K562 (cell line): ENCODE measurements around the gene DTX1. TPM values are rescaled to one million over a fixed set of nuclear protein-coding genes. Genes with fewer than 3 reads are reported as not detected.

Source experiments
- ATAC-seq: fragments of 200-7000 bp; cut with Tn5 transposase; 3 replicates; pipeline ENCODE4 v1.9.1; 2020; ENCODE audit warnings: moderate library complexity
- BruUV-seq: library from RNA; stranded (reverse); fragments of 400-500 nt; replicated peaks from 2 replicates; lab custom pipeline; 2021; lab: Mats Ljungman, UMichigan
- CTCF ChIA-PET: fragments of 300-600 bp; formaldehyde crosslinking; extraction: SDS; loops from one replicate; lab custom pipeline; 2021; ENCODE audit warnings: low intra/inter-chr PET ratio; lab: Yijun Ruan, JAX
- POLR2A ChIA-PET: fragments of 300-600, 350-650 bp; sonication (Branson Sonifier 250); formaldehyde crosslinking; extraction: SDS; loops from one replicate; lab custom pipeline; 2021; ENCODE audit warnings: antibody characterized with exemption, inconsistent platforms; lab: Yijun Ruan, JAX
- DNase-seq, 4 experiments: peaks; one replicate each; pipeline versions ENCODE4 v3.0.0 to v3.0.0-alpha.2; 2011 to 2018; ENCODE audit warnings: low spot score in 3 of 4, mixed read lengths in 3 of 4; ENCODE audit errors: extremely low read depth in 1 of 4
- FAIRE-seq: peaks from 2 replicates; lab custom pipeline; 2011; peaks lifted over from hg19 to GRCh38; lab: Jason Lieb, UNC
- H2AFZ ChIP-seq: 2 replicates; pipeline ENCODE4 v1.6.0; 2011; ENCODE audit warnings: low read depth, low read length, control low read depth, inconsistent platforms
- H3K27ac ChIP-seq: fragments of 200-600 bp; 3 replicates; pipeline ENCODE4 v1.8.0; 2011; ENCODE audit warnings: low read depth, mild to moderate bottlenecking, control low read depth, inconsistent platforms, low read length, moderate library complexity, mixed read lengths; ENCODE audit errors: extremely low read depth
- H3K27me3 ChIP-seq, 2 experiments: fragments of 300-600 bp in 1 of 2; 2 replicates in 1 of 2; 3 replicates in 1 of 2; pipeline versions ENCODE4 v1.6.0 to v1.8.0; 2011; ENCODE audit warnings: inconsistent platforms in 2 of 2, low read length in 2 of 2, mild to moderate bottlenecking in 1 of 2, mixed read lengths in 1 of 2, moderate library complexity in 1 of 2; ENCODE audit not compliant: control insufficient read depth in 2 of 2, insufficient read depth in 2 of 2
- H3K36me3 ChIP-seq: fragments of 300-600 bp; 3 replicates; pipeline ENCODE4 v1.8.0; 2011; ENCODE audit warnings: mild to moderate bottlenecking, low read length, inconsistent platforms; ENCODE audit not compliant: control insufficient read depth, insufficient read depth
- H3K4me1 ChIP-seq, 2 experiments: fragments of 200-600 bp in 1 of 2; replicated peaks in 1 of 2; 2 replicates in 1 of 2; 3 replicates in 1 of 2; pipeline versions ENCODE4 v1.5.1 to v1.8.0; 2011; ENCODE audit warnings: inconsistent platforms in 2 of 2, low read length in 2 of 2, mild to moderate bottlenecking in 1 of 2, mixed read lengths in 1 of 2, moderate library complexity in 1 of 2; ENCODE audit not compliant: control insufficient read depth in 2 of 2, insufficient read depth in 2 of 2
- H3K4me2 ChIP-seq: 2 replicates; pipeline ENCODE4 v1.6.1; 2011; ENCODE audit warnings: low read length, control low read depth, inconsistent platforms, mixed read lengths; ENCODE audit not compliant: insufficient read depth
- H3K4me3 ChIP-seq: fragments of 200-600 bp; sonication (generic), shearing (Covaris generic); 2 replicates; pipeline ENCODE4 v1.5.1; 2016; ENCODE audit warnings: control low read depth, inconsistent platforms
- H3K79me2 ChIP-seq: fragments of 200-600 bp; 3 replicates; pipeline ENCODE4 v1.8.0; 2011; ENCODE audit warnings: low read length, inconsistent platforms; ENCODE audit not compliant: control insufficient read depth, insufficient read depth
- H3K9ac ChIP-seq, 2 experiments: 2 replicates each; pipeline versions ENCODE4 v1.6.0 to v1.6.1; 2011; ENCODE audit warnings: low read depth in 2 of 2, low read length in 2 of 2, control low read depth in 1 of 2, inconsistent platforms in 1 of 2, mild to moderate bottlenecking in 1 of 2, mixed read lengths in 1 of 2; ENCODE audit not compliant: insufficient read depth in 1 of 2
- H3K9me1 ChIP-seq: one replicate; pipeline ENCODE4 v1.6.0; 2011; ENCODE audit warnings: inconsistent platforms, mild to moderate bottlenecking, low read length, moderate library complexity; ENCODE audit not compliant: control insufficient read depth, insufficient read depth
- H3K9me3 ChIP-seq: replicated peaks from 2 replicates; pipeline ENCODE4 v1.5.1; 2011; ENCODE audit warnings: low read depth, low read length, inconsistent platforms; ENCODE audit not compliant: control insufficient read depth, insufficient read depth
- H4K20me1 ChIP-seq: replicated peaks from 2 replicates; pipeline ENCODE4 v1.6.1; 2011; ENCODE audit warnings: low read length, inconsistent platforms, mixed read lengths; ENCODE audit not compliant: control insufficient read depth, insufficient read depth
- FOSL1 ChIP-seq: fragments of 200-800 bp; sonication (Bioruptor generic); conservative IDR thresholded peaks from 2 replicates; pipeline ENCODE4 v1.6.1; 2016; ENCODE audit warnings: missing genetic modification characterization, missing compliant biosample characterization
- IRF1 ChIP-seq: sonication (generic); formaldehyde crosslinking; IDR thresholded peaks from 2 replicates; pipeline ENCODE4 v1.8.0; 2022; ENCODE audit warnings: missing genetic modification reagents, mild to moderate bottlenecking, borderline replicate concordance
- MAFG ChIP-seq: fragments of 450-650 bp; conservative IDR thresholded peaks from 2 replicates; pipeline ENCODE4 v1.6.1; 2016; ENCODE audit warnings: missing genetic modification characterization, missing compliant biosample characterization
- MECOM ChIP-seq: fragments of 250-450 bp; sonication (Bioruptor Pico); IDR thresholded peaks from 2 replicates; pipeline ENCODE4 v1.8.0; 2022; ENCODE audit warnings: inconsistent platforms
- MEIS2 ChIP-seq: fragments of 450-650 bp; IDR thresholded peaks from 2 replicates; pipeline ENCODE4 v1.6.1; 2014; ENCODE audit warnings: mild to moderate bottlenecking; ENCODE audit not compliant: partially characterized antibody
- POLR3G ChIP-seq: IDR thresholded peaks from 2 replicates; pipeline ENCODE4 v1.6.1; 2011; ENCODE audit not compliant: insufficient read length, insufficient replicate concordance; ENCODE audit errors: extremely low read depth
- PTRF ChIP-seq: fragments of 450-650 bp; IDR thresholded peaks from 2 replicates; pipeline ENCODE4 v1.6.1; 2016; ENCODE audit warnings: mild to moderate bottlenecking, missing genetic modification characterization, missing compliant biosample characterization
- RBM14 ChIP-seq: fragments of 200-400 bp; formaldehyde crosslinking; IDR thresholded peaks from 2 replicates; pipeline ENCODE4 v1.6.1; 2018; ENCODE audit warnings: low read depth, mild to moderate bottlenecking, low read length, moderate library complexity, borderline replicate concordance; ENCODE audit not compliant: insufficient read depth
- RBM34 ChIP-seq: fragments of 200-400 bp; formaldehyde crosslinking; IDR thresholded peaks from 2 replicates; pipeline ENCODE4 v1.6.1; 2018; ENCODE audit warnings: low read length, borderline replicate concordance; ENCODE audit not compliant: insufficient read depth
- SMC3 ChIP-seq: conservative IDR thresholded peaks from 2 replicates; pipeline ENCODE4 v1.6.1; 2011; ENCODE audit warnings: low read depth, low read length, improper control_type of control experiment; ENCODE audit not compliant: insufficient read depth
- TAF7 ChIP-seq: fragments of 450-650 bp; IDR thresholded peaks from 2 replicates; pipeline ENCODE4 v1.6.1; 2016; ENCODE audit warnings: missing genetic modification characterization, missing compliant biosample characterization
- TEAD2 ChIP-seq: fragments of 450-650 bp; IDR thresholded peaks from 2 replicates; pipeline ENCODE4 v1.6.1; 2016; ENCODE audit warnings: missing genetic modification characterization, control low read depth, missing compliant biosample characterization
- UBTF ChIP-seq, 2 experiments: IDR thresholded peaks; 2 replicates each; pipeline ENCODE4 v1.6.1; 2012; ENCODE audit warnings: improper control_type of control experiment in 2 of 2, low read depth in 2 of 2, low read length in 2 of 2, borderline replicate concordance in 1 of 2
- ZNF696 ChIP-seq: fragments of 250-450 bp; sonication (Bioruptor Pico); conservative IDR thresholded peaks from 2 replicates; pipeline ENCODE4 v1.4.0; 2020; ENCODE audit warnings: mild to moderate bottlenecking, moderate library complexity
- ZNF785 ChIP-seq: fragments of 250-450 bp; sonication (Bioruptor Pico); IDR thresholded peaks from 2 replicates; pipeline ENCODE4 v1.4.0; 2020; ENCODE audit warnings: mild to moderate bottlenecking
- WGBS: fragments of 100-300 bp; shearing (Covaris generic); methylation state at CpG from one replicate; pipeline ENCODE4 v1.1.6; 2016; ENCODE audit warnings: low coverage, mixed read lengths; ENCODE audit not compliant: insufficient coverage; ENCODE audit errors: missing lambda C conversion rate; 5-methylcytosine and 5-hydroxymethylcytosine counted together
- in situ Hi-C: fragments of 300-500 bp; cut with MboI; formaldehyde crosslinking; loops from 4 replicates; pipeline ENCODE4 v1.15.0; 2018; ENCODE audit warnings: inconsistent platforms, mixed read lengths
- intact Hi-C: fragments of 100-400 bp; cut with micrococcal nuclease; formaldehyde crosslinking; loops from 2 replicates; pipeline ENCODE4 v1.14.2; 2022
- polyA plus RNA-seq, 8 experiments: library from polyadenylated mRNA; depleted of rRNA in 4 of 8; stranded (reverse) in 5 of 8; unstranded in 3 of 8; fragments of >200 nt; fragmentation: Nextera tagmentation in 2 of 8; fragmentation: Illumina TruSeq in 1 of 8; extraction: Ambion mirVana in 2 of 8; extraction: Trizol in 1 of 8; gene quantifications; 2 replicates each; pipeline versions ENCODE4 v1.2.1 to v1.2.3, GENCODE V29; 2011 to 2014; ENCODE audit warnings: inconsistent platforms in 1 of 8, missing spikeins in 1 of 8
- total RNA-seq, 7 experiments: library from RNA; depleted of rRNA in 6 of 7; stranded (reverse); fragments of >200 nt in 6 of 7; fragmentation: Illumina TruSeq in 2 of 7; extraction: Trizol in 2 of 7; gene quantifications; 2 replicates each; pipeline versions ENCODE4 v1.2.1 to v1.2.3, GENCODE V29; 2011 to 2021; ENCODE audit warnings: low replicate concordance in 1 of 7

Gene DTX1
- total and polyA plus RNA-seq, 9 of the 15 experiments (the other 6 are each of a cell fraction or from before 2014, with no cell fraction given): not detected

- H4K20me1 ChIP-seq: peaks cover 4% of the 10 kb centered on the region; the same call in 1 of the 2 replicates
- in situ Hi-C loops: no loop called here
Observed at GRCh38 chr12:113105606-113106271, 49.2 kb downstream of the DTX1 start.

More at GRCh38 chr12:113105606-113106271, 49.2 kb downstream of the DTX1 start:
- H3K4me1 ChIP-seq: peaks cover 0 to 8% of the 10 kb centered on the region in 2 experiments; a peak in 2 of 5 replicates
- H3K27me3 ChIP-seq: peaks cover 3 to 40% of the 10 kb centered on the region in 2 experiments; a peak in 3 of 5 replicates
- ChIA-PET POLR2A (no interaction called here), CTCF (no interaction called here)
- H3K79me2 ChIP-seq: no peaks in the 10 kb centered on the region
- no peaks in the 10 kb centered on the region for H3K9me3 ChIP-seq
- BruUV-seq: no TSS peak
- no peak overlapping the region for H3K27ac ChIP-seq
- FAIRE-seq (no peak), ATAC-seq (no peak), DNase-seq (no peak)
- H2AFZ ChIP-seq: no peak overlapping the region
- TF ChIP-seq UBTF (IDR thresholded peaks at IDR 0.05; ENCODE audit: borderline replicate concordance in 1 of 2, low read depth in 2 of 2, low read length in 2 of 2): no peak
- no peak for TF ChIP-seq MECOM
- TF ChIP-seq FOSL1 (tag): no peak
- no peak for TF ChIP-seq TEAD2 (tag)
- TF ChIP-seq IRF1 (CRISPR knock-in tag): no peak
- TF ChIP-seq SMC3: no peak
- TF ChIP-seq ZNF696 (CRISPR knock-in tag): no peak
- no peak for TF ChIP-seq MAFG (tag)
- no peak for TF ChIP-seq RBM14
- TF ChIP-seq MEIS2: no peak
- no peak for TF ChIP-seq TAF7 (tag)
- TF ChIP-seq RBM34: no peak
- no peak for TF ChIP-seq ZNF785
- no peak for TF ChIP-seq POLR3G
- TF ChIP-seq PTRF: no peak
- no peaks in the 10 kb centered on the region for H3K36me3 ChIP-seq
- H3K9me1 ChIP-seq: no peaks in the 10 kb centered on the region
- no peak overlapping the region for H3K4me3 ChIP-seq
- 10% methylated on average over 12 of the region's 15 CpGs for WGBS
- intact Hi-C loops: no loop called here
- H3K9ac ChIP-seq: no peak overlapping the region
- H3K4me2 ChIP-seq: no peak overlapping the region
